GM23338 (cell line): Measurements from ENCODE around the gene C1orf21.

Source experiments
- EZH2phosphoT487 ChIP-seq: fragments of 200-600 bp; sonication (generic); IDR thresholded peaks from one replicate; pipeline ENCODE4 v1.8.1; 2018; ENCODE audit warnings: antibody characterized with exemption; ENCODE audit not compliant: unreplicated experiment
- NANOG ChIP-seq: IDR thresholded peaks from 2 replicates; pipeline ENCODE4 v1.6.1; 2016; ENCODE audit warnings: antibody characterized with exemption, borderline replicate concordance
- POLR2AphosphoS5 ChIP-seq: IDR thresholded peaks from 2 replicates; pipeline ENCODE4 v1.6.1; 2016; ENCODE audit warnings: antibody characterized with exemption, low read depth
- TF ChIP-seq, protein P1 (sequence below), 2 experiments: fragments of 200-600 bp in 1 of 2; sonication (generic) in 1 of 2; conservative IDR thresholded peaks; 2 replicates each; pipeline versions ENCODE4 v1.5.1 to v1.6.1; 2016 to 2017; ENCODE audit warnings: antibody characterized with exemption in 2 of 2, low read depth in 2 of 2, mild to moderate bottlenecking in 2 of 2, moderate library complexity in 1 of 2
- TF ChIP-seq, protein P2 (sequence below): IDR thresholded peaks from 2 replicates; pipeline ENCODE4 v1.6.1; 2016; ENCODE audit warnings: antibody characterized with exemption

DNA sequence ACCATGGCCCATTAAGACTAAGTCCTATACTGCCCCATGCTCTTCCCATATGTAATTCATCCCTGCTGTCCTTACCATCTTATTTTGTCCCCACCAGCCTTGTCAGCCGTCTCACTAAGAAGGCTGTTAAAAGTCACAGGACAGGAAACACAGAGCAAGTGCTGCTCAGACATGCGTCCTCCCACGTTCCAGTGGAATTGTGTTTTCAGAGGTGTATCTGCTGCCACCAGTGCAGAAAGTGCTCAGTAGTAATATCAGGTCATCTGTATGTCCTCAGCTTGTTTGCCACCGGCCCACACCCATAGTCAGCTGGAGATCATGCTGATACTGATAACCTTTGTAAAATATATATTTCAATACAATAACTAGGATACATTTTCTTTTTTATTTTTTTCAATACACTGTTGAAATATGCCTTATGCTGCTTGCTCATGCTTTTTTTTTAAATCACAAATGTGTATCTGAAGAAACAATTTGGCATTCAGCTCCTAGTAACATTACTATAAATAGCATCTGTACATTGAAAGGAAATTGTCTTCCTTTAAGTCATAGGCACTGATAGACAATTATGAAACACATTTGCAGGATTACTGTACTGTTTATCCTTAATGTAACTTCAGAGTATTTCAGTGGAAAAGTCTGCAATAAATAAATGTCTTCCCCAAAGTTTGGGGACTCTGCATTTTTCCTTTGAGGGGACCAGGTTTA lies 211.0 kb downstream of the C1orf21 start:
- TF ChIP-seq, protein P1, sequence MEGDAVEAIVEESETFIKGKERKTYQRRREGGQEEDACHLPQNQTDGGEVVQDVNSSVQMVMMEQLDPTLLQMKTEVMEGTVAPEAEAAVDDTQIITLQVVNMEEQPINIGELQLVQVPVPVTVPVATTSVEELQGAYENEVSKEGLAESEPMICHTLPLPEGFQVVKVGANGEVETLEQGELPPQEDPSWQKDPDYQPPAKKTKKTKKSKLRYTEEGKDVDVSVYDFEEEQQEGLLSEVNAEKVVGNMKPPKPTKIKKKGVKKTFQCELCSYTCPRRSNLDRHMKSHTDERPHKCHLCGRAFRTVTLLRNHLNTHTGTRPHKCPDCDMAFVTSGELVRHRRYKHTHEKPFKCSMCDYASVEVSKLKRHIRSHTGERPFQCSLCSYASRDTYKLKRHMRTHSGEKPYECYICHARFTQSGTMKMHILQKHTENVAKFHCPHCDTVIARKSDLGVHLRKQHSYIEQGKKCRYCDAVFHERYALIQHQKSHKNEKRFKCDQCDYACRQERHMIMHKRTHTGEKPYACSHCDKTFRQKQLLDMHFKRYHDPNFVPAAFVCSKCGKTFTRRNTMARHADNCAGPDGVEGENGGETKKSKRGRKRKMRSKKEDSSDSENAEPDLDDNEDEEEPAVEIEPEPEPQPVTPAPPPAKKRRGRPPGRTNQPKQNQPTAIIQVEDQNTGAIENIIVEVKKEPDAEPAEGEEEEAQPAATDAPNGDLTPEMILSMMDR (conservative IDR thresholded peaks at IDR 0.05; ENCODE audit: low read depth in 2 of 2), result no peak
- TF ChIP-seq EZH2phosphoT487 (no peak), POLR2AphosphoS5 (no peak), NANOG (no peak)
- TF ChIP-seq, protein P2, sequence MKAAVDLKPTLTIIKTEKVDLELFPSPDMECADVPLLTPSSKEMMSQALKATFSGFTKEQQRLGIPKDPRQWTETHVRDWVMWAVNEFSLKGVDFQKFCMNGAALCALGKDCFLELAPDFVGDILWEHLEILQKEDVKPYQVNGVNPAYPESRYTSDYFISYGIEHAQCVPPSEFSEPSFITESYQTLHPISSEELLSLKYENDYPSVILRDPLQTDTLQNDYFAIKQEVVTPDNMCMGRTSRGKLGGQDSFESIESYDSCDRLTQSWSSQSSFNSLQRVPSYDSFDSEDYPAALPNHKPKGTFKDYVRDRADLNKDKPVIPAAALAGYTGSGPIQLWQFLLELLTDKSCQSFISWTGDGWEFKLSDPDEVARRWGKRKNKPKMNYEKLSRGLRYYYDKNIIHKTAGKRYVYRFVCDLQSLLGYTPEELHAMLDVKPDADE, result no peak
